Retinal pigment epithelial cell (primary cell): Measurements from ENCODE around the gene C5orf52.
"Not testable (repeated sequence)": the region's sequence is repeated elsewhere in the genome, so short reads cannot be mapped to it uniquely, and the experiment has no call there.

ENCODE experiments used
- DNase-seq: peaks from one replicate; pipeline ENCODE4 v3.0.0-alpha.2; 2010; ENCODE audit warnings: low read depth
- H3K4me3 ChIP-seq: 2 replicates; pipeline ENCODE4 v1.5.1; 2011; ENCODE audit warnings: mild to moderate bottlenecking, low read length, control low read depth, moderate library complexity
- TF ChIP-seq, protein P1 (sequence below): conservative IDR thresholded peaks from 2 replicates; pipeline ENCODE4 v1.5.1; 2011; ENCODE audit warnings: low read depth, low read length, control low read depth, inconsistent platforms

C5orf52 gene

DNA sequence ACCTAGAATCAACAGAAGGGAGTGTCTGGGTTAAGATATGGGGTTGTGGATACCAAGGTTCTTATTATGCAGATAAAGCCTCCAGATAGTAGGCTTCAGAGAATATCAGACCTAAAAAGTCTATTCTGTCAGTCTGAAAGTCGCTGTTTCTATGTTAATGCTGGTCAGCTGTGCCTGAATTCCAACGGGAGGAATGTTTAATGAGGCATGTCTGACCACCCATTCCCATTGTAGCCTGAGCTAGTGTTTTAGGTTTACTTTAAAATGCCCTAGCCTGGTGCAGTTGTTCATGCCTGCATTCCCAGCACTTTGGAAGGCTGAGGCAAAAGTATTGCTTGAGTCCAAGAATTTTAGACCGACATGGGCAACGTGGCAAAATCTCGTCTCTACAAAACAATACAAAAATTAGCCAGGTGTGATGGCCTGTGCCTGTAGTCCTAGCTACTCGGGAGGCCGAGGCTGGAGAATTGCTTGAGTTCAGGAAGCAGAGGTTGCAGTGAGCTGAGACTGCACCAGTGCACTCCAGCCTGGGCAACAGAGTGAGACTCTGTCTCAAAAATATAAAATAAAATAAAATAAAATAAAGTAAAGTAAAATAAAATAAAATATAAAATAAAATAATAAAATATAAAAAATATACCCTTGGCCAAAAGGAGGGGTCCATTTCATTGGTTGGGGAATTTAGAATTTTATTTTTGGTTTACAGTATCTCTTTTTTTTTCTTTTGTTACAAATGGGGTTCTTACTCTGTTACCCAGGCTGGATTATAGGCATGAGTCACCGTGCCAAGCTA is 11.3 kb upstream of the C5orf52 start:
- no peak for DNase-seq
- H3K4me3 ChIP-seq, result no peak overlapping the region
- TF ChIP-seq, protein P1, sequence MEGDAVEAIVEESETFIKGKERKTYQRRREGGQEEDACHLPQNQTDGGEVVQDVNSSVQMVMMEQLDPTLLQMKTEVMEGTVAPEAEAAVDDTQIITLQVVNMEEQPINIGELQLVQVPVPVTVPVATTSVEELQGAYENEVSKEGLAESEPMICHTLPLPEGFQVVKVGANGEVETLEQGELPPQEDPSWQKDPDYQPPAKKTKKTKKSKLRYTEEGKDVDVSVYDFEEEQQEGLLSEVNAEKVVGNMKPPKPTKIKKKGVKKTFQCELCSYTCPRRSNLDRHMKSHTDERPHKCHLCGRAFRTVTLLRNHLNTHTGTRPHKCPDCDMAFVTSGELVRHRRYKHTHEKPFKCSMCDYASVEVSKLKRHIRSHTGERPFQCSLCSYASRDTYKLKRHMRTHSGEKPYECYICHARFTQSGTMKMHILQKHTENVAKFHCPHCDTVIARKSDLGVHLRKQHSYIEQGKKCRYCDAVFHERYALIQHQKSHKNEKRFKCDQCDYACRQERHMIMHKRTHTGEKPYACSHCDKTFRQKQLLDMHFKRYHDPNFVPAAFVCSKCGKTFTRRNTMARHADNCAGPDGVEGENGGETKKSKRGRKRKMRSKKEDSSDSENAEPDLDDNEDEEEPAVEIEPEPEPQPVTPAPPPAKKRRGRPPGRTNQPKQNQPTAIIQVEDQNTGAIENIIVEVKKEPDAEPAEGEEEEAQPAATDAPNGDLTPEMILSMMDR, result no peak

DNA sequence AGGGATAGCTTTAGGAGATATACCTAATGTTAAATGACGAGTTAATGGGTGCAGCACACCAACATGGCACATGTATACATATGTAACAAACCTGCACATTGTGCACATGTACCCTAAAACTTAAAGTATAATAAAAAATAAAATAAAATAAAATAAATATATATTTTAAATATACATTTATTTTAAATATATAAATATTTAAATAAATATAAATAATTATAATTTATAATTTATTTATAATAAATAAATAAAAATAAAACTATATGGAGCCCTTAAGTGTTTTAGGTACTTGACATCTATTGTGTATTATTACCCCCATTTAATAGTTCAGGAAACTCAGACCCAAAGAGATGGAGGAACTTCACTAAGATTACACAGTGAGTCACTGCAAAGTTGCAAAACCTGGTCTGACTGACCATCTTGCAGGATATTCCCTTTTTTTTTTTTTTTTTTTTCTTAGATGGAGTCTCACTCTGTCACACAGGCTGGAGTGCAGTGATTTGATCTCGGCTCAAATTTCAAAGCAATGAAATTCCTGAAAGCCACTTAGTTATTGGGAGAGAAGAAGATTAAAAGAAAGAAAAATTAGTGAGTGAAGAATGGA is 5.8 kb upstream of the C5orf52 start:
- TF ChIP-seq, protein P1, result no peak
- peak; percentile 32 for DNase-seq
- H3K4me3 ChIP-seq, result no peak overlapping the region

DNA sequence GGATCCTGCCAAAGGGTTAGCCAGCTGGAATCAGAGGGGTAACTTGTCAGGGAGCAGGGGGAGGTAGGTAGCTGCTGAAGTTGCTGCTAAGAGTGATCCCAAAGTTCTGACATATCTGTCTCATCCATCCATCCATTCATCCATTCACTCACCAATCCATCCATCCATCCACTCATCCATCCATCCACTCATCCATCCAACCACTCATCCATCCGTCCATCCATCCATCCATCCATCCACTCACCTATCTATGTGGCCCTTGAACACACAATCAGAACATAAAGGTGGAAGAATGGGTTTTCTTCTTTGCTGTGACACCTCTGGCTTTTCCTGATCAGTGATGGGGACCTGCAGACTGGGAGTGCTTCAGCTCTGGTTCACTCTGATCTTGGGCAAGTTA is 3.0 kb upstream of the C5orf52 start:
- TF ChIP-seq, protein P1, result no peak
- DNase-seq, result no peak
- H3K4me3 ChIP-seq, result no peak overlapping the region

DNA sequence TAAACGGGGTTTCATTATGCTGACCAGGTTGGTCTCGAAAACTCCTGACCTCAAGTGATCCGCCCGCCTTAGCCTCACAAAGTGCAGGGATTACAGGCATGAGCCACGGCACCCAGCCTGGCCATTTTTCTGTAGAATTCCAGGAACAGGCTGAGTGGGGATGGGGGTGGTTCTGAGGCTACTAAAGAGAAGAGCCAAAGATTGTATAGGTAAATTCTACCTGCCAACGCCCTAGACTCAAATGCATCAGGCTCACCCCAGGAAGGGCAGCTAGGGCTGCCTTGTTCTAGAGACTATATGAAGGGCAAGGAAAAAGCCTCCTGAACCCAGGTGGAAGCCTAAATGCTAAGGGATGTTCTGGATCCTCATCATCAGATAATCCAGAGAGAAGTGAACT is 1.6 kb upstream of the C5orf52 start:
- H3K4me3 ChIP-seq, result no peak overlapping the region
- no peak for DNase-seq
- TF ChIP-seq, protein P1, result no peak

DNA sequence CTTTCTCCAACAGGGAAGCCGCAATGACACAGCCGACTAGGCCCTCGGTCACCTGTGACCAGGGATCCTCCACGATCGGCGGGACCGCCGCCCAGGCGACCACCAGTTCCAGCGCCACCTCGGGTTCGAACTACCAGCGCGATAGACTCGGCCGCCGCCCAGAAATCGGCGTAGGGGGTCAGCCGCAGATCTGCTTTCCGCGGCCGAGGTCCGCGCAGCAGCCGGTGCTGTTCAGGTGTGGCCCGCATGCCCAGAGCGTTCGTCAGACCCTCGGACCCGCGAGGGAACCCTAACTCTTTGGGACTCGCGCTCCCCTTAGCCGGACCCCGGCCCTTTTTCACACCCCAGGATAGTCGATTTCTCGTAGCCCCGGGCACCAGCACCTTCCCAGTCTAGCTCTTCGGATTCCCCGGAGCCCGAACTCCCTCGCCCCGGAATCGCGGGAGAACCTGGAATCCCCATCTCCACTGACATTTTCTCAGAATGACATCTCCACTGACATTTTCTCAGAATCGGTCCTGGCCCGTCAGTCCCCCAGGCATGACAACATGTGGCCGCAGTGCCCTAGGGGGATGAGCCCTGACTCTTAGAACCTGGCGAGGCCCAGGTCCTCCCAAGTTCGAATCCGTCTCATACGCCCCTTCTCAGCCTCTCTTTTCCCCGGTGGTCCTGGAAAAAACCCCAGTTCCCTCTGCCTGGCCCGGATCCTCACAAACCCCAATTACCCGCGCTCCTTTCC is 428 bp downstream of the C5orf52 start:
- no peak for DNase-seq
- H3K4me3 ChIP-seq, result peak overlapping the region; percentile 69
- TF ChIP-seq, protein P1, result no peak

DNA sequence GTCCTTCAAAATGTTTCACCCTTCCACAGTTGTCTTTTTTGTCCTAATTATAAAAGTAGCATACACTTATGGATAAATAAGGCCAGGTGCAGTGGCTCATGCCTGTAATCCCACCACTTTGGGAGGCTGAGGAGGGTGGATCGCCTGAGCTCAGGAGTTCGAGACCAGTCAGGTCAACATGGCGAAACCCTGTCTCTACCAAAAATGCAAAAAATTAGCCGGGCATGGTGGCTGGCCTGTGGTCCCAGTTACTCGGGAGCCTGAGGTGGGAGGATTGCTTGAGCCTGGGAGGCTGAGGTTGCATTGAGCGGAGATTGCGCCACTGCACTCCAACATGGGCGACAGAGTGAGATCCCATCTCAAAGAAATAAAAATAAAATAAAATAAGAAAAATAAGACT is 1.6 kb downstream of the C5orf52 start:
- TF ChIP-seq, protein P1, result no peak
- no peak for DNase-seq
- H3K4me3 ChIP-seq, result no peak overlapping the region

DNA sequence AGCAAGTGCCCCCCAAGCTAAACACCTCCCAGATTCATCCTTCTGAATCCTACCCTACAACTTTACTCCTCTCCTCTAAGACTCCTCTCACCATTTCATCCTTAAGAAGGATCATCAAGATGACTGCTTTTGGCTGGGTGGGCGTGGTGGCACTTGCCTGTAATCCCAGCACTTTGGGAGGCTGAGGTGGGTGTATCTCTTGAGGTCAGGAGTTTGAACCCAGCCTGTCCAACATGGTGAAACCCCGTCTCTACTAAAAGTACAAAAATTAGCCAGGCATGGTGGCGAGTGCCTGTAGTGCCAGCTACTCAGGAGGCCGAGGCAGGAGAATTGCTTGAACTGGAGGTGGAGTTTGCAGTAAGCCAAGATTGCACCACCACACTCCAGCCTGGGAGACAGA is 3.0 kb downstream of the C5orf52 start:
- not testable (repeated sequence) for H3K4me3 ChIP-seq, DNase-seq
